ENCODE results near the gene DEPDC5.

Gene DEPDC5

DNA sequence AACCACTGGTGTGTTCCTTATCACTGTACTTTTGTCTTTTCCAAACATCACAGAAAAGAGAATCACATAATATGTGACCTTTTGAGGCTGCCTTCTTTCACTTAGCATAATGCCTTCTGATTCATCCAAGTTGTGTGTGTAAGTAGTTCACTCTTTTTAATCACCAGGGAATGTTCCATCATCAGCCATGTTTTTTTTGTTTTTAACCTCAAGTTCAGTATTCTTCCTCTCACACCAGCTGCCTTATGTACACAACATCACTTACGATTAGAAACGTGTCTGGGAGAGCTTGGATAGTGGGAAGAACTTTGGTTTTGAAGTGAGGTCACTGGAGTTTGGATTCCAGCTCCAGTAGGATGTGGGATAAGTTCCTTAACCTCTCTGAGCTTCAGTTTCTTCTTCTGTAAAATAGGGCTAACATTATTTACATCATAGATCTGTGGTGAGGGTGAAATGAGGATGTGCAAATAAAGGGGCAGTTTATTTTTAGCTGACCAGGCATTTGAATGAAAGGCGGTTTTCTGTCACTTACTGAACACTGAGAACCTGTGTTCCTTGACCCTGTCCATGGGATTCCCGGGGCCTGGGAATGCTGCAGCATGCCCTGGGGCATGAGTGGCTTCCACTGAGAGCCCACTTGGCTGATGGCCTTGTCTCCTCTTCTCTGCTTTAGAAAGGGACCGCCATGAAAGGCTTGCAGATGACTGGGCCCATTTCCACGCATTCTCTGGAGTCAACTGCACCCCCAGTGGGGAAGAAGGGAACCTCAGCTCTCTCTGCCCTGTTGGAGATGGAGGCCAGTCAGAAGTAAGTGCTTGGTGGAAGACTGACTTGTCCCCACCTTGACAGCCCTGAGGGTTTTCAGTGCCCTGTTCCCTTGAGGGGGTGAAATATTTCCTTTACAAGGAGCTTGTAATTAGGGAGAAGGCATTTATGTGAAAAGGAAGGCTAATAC is 92.6 kb downstream of the DEPDC5 start:
- in situ Hi-C loops (cut with MboI; ENCODE audit: low sequenced_read_pairs) = no loop called here

- in situ Hi-C loops (cut with MboI; ENCODE audit: low sequenced_read_pairs) = no loop called here
Observed at GRCh38 chr22:31848411-31848810, 94.6 kb downstream of the DEPDC5 start.

GRCh38 chr22:31850135-31850534 is 96.3 kb downstream of the DEPDC5 start:
- in situ Hi-C loops (cut with MboI; ENCODE audit: low sequenced_read_pairs) = no loop called here

- in situ Hi-C loops (cut with MboI; ENCODE audit: low sequenced_read_pairs) = no loop called here
Observed at GRCh38 chr22:31852691-31853421, 99.0 kb downstream of the DEPDC5 start.

DNA sequence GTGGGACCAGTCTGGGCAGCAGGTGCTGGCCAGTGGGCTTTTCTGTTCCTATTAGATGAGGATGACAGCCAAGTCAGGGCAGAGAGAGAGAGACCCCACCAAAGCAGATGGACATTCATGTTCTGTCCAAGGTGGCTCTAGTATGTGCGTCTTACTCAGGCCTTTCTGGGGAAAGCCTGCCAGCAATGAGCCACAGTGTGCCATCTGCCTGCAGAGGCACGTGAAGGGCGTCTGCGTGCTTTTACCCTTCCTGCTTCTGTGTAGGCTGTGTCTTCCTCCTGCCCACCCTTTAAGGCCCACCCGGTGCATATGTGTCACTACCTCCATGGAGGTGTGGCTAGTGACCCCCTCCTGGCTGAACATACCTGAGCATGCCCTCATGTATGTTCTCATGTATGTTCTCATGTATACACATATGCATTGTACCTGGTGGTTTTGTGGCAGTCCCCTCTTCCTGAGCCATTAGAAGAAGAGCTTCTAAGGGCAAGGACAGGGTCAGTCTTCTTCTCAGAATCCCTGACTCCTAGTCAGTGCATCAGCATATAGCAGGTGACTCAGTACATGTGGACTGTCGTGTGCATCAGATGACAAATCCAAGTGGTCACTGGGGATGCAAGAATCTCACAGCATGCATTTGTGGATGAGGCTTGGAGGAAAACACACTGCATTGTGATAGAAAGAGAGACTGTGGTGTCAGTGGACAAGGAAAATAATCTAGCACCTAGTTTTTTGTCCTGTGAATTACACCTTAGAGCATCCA is 100.1 kb downstream of the DEPDC5 start:
- in situ Hi-C loops (cut with MboI; ENCODE audit: low sequenced_read_pairs) = no loop called here

GRCh38 chr22:31857247-31857646 is 103.4 kb downstream of the DEPDC5 start:
- in situ Hi-C loops (cut with MboI; ENCODE audit: low sequenced_read_pairs) = no loop called here

GRCh38 chr22:31861226-31861840 is 107.5 kb downstream of the DEPDC5 start:
- in situ Hi-C loops (cut with MboI; ENCODE audit: low sequenced_read_pairs) = no loop called here

GRCh38 chr22:31866918-31867317 is 113.1 kb downstream of the DEPDC5 start:
- in situ Hi-C loops (cut with MboI; ENCODE audit: low sequenced_read_pairs) = no loop called here

DNA sequence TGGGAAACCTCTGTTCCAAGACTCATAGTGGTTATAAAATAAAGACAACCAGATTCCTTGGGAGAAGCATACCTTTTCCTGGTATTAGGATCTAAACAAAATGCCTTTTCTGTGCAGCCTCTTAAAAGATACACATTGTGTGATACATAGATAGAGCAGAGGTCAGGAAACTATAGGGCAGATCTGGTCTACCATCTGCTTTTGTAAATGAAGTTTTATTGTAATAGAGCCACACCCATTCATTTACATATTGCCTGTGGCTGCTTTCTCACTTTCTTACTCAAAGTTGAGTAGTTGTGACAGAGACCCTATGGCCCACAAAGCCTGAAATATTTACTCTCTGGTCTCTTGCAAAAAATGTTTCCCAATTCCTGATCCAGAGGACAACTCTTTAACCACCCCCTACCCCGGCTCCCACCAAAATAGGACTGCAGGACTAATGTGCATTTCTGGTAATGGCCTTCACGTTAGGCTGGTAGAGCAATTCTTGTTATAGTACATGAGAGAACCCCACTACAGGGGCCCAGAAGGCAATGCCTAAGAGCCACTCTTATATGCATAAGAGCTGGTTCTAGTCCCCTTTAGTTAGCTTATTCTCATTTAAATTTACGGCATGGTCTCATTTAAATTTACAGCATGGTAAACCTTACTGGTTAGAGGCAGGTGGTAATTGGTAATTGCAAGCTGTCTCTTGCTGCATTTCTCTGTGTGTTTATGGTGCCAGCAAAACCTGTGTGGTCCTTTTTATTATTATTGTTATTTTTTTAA is 113.8 kb downstream of the DEPDC5 start:
- in situ Hi-C loops (cut with MboI; ENCODE audit: low sequenced_read_pairs) = no loop called here

DNA sequence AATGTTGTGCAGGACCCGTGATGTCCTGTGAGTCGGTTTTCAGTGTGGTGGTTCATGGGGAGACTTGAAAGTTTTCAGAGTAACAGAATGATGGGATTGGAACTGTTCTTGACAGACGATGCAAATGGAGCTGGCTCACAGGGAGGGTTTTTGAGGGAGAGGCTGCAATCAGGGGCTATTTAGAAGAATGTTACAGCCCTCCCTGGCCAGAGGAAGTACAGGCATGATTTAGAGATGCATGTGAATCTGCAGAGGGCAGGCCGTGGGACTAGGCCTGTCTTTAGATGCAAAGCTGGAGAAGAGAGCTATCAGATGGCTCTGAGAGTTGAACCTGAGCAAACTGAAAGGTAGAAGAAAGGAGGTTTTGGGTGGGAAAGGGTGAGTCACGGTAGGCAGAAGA is 115.9 kb downstream of the DEPDC5 start:
- in situ Hi-C loops (cut with MboI; ENCODE audit: low sequenced_read_pairs) = no loop called here

DNA sequence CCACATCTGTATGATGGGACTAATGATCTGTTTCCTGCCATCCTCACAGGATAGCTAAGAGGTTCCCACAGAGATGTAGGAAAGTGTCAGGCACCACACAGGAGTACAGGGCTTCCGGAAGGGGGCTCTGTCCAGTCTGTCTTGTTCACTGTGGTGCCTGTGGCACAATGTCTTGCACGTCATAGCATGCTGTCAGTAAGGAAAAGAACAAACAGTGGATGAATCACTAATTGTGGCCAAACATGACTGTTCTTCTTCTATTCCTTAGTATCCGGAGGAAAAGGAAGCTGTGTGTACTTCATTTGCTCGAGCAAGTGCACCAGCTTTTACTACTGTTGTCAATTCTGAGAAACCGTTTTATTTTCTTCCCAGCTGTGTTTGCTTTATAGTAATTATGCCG is 117.1 kb downstream of the DEPDC5 start:
- in situ Hi-C loops (cut with MboI; ENCODE audit: low sequenced_read_pairs) = no loop called here

GRCh38 chr22:31871480-31871879 is 117.7 kb downstream of the DEPDC5 start:
- in situ Hi-C loops (cut with MboI; ENCODE audit: low sequenced_read_pairs) = no loop called here

GRCh38 chr22:31872209-31872608 is 118.4 kb downstream of the DEPDC5 start:
- in situ Hi-C loops (cut with MboI; ENCODE audit: low sequenced_read_pairs) = no loop called here

DNA sequence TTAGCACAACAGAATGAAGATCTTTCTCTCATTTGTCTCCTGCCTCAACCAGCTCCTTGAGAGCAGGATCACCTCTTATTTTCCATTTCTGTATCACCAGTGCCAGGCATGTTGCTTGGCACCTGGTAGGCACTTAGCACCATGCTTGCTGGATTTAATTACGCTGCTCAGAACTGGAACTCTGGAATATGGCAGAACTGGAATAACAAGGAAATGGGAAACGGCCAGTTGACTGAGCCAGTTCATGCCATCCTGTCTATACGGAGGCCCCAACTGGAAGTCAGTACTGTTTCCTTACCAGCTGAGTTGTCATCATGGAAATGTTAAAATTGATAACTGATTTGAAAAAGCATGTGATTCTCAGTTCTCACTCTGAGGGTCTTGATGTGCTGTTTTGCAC is 121.0 kb downstream of the DEPDC5 start:
- in situ Hi-C loops (cut with MboI; ENCODE audit: low sequenced_read_pairs) = no loop called here

- in situ Hi-C loops (cut with MboI; ENCODE audit: low sequenced_read_pairs) = no loop called here
Observed at GRCh38 chr22:31876156-31876920, 122.5 kb downstream of the DEPDC5 start.

- in situ Hi-C loops (cut with MboI; ENCODE audit: low sequenced_read_pairs) = no loop called here
Observed at GRCh38 chr22:31879585-31879984, 125.8 kb downstream of the DEPDC5 start.

DNA sequence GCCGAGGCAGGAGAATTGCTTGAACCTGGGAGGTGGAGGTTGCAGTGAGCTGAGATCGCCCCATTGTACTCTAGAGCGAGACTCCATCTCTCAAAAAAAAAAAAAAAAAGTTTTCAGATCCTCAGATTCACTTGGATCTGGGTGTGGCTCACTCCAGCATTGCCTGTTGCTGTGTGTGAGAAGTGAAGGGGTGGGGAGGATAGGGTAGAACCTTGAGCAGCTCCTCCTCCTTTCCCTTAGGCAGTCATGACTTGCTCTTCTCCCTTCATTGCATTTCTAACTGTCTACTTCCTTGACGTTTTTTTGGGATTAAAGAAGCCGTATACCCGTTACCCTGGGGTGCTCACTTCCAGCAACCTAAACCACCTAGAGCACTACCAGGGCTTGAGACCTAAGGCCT is 127.4 kb downstream of the DEPDC5 start:
- in situ Hi-C loops (cut with MboI; ENCODE audit: low sequenced_read_pairs) = no loop called here

DNA sequence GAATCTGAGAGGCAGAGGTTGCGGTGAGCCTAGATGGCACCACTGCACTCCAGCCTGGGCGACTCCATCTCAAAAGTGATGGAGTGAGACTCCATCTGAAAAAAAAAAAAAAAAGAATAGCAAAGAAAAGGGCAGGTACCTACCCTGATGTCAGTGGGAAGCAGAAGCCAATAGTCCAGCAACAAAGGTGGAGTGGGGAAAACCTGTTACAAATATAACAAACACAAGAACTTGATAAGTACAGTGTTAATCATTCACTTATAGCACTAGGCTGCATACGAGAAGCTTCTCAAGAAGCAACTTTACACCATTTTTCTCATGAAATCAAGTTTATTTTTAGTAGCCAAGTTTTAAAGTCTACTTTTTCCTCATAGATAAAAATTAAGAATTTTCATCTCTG is 128.0 kb downstream of the DEPDC5 start:
- in situ Hi-C loops (cut with MboI; ENCODE audit: low sequenced_read_pairs) = no loop called here

DNA sequence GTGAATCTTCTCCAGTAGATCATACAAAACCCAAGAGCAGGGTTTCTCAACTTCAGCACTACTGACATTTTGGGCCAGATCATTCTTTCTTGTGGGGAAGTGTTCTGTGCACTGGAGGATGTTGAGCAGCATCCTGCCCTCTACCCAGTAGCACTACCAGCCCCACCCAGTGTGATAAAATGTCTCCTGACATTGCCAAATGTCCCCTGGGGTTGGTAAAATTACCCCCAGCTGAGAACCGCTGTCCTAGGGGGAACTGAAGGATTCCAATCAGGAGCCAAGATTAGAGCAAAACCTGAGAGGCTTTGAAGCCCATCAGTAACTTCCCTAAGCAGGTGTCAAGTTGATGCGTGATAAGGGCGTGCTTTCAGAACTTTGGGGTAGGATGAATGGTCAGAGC is 129.2 kb downstream of the DEPDC5 start:
- in situ Hi-C loops (cut with MboI; ENCODE audit: low sequenced_read_pairs) = no loop called here

All from HL-60/S4 treated with retinoic acid at 250 ng/mL for 4 days and 3 days (cell line).